ENCODE data around the gene SP3. TPM values are rescaled to one million over a fixed set of nuclear protein-coding genes. Genes with fewer than 3 reads are reported as not detected.
"Not testable (repeated sequence)": the region's sequence is repeated elsewhere in the genome, so short reads cannot be mapped to it uniquely, and the experiment has no call there.

Gene SP3
- total RNA-seq, 2 donors from 2014 or later: 123 to 155 TPM

DNA sequence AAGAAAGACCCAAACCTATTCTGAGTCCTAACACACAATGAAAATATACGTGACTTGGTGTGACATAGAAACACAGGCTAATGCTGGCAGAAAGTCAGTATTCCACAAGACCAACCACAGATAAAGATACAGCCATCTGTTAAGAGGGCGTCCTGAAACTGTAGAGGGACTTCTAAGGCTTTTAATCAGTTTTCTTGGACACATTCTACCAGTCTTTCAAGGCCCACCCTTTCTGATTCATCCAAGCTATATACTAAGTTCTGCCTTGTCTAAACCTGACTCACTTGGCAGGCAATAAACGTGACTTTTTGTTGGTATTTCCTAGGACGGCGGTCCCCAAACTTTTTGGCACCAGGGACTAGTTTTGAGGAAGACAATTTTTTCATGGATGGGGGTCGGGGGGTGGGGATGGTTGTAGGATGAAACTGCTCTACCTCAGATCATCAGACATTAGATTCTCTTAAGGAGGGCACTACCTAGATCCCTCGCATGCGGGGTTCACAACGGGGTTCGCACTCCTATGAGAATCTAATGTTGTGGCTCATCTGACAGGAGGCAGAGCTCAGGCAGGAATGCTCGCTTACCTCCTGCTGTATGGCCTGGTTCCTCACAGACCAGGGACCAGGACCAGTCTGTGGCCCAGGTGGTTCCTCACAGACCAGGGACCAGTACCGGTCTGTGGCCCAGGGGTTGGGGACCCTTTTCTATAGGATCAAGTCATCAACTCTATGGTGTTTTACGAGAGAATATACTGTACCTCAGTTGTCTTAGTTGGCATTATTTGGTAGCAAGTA lies 61.4 kb downstream of the SP3 start:
- ATAC-seq (no peak), DNase-seq (no peak)
- H3K27ac Mint-ChIP-seq: peak overlapping the region; percentile 8
- no peaks in the 10 kb centered on the region for H3K27me3 Mint-ChIP-seq
- H3K4me1 Mint-ChIP-seq: peaks cover 9% of the 10 kb centered on the region
- no peaks in the 10 kb centered on the region for H3K9me3 ChIP-seq (ENCODE audit: control insufficient read depth, low read length, poor library complexity, severe bottlenecking)
- peaks cover 3% of the 10 kb centered on the region for H3K36me3 Mint-ChIP-seq (ENCODE audit: low read depth)
- no peak overlapping the region for H3K4me3 Mint-ChIP-seq

GRCh38 chr2:173898996-173899395 lies 66.2 kb downstream of the SP3 start:
- H3K4me1 Mint-ChIP-seq: peaks cover 9% of the 10 kb centered on the region
- no peaks in the 10 kb centered on the region for H3K9me3 ChIP-seq (ENCODE audit: control insufficient read depth, low read length, poor library complexity, severe bottlenecking)
- no peak for DNase-seq
- peak overlapping the region; percentile 72 for H3K4me3 Mint-ChIP-seq
- peak; percentile 30 for ATAC-seq
- no peaks in the 10 kb centered on the region for H3K36me3 Mint-ChIP-seq (ENCODE audit: low read depth)
- H3K27me3 Mint-ChIP-seq: no peaks in the 10 kb centered on the region
- no peak overlapping the region for H3K27ac Mint-ChIP-seq

- peak; percentile 24 for ATAC-seq
- no peaks in the 10 kb centered on the region for H3K27me3 Mint-ChIP-seq
- no peak overlapping the region for H3K27ac Mint-ChIP-seq
- H3K9me3 ChIP-seq (ENCODE audit: control insufficient read depth, low read length, poor library complexity, severe bottlenecking): no peaks in the 10 kb centered on the region
- no peak for DNase-seq
- no peaks in the 10 kb centered on the region for H3K36me3 Mint-ChIP-seq (ENCODE audit: low read depth)
- H3K4me3 Mint-ChIP-seq: no peak overlapping the region
- peaks cover 9% of the 10 kb centered on the region for H3K4me1 Mint-ChIP-seq
Measured at GRCh38 chr2:173898178-173898668, 67.0 kb downstream of the SP3 start.

- H3K4me3 Mint-ChIP-seq: peak overlapping the region; percentile 19
- H3K9me3 ChIP-seq (ENCODE audit: control insufficient read depth, low read length, poor library complexity, severe bottlenecking): no peaks in the 10 kb centered on the region
- no peak overlapping the region for H3K27ac Mint-ChIP-seq
- DNase-seq: no peak
- H3K27me3 Mint-ChIP-seq: peaks cover 8% of the 10 kb centered on the region
- H3K36me3 Mint-ChIP-seq (ENCODE audit: low read depth): no peaks in the 10 kb centered on the region
- H3K4me1 Mint-ChIP-seq: peaks cover 15% of the 10 kb centered on the region
- no peak for ATAC-seq
Measured at GRCh38 chr2:173896755-173897154, 68.4 kb downstream of the SP3 start.

DNA sequence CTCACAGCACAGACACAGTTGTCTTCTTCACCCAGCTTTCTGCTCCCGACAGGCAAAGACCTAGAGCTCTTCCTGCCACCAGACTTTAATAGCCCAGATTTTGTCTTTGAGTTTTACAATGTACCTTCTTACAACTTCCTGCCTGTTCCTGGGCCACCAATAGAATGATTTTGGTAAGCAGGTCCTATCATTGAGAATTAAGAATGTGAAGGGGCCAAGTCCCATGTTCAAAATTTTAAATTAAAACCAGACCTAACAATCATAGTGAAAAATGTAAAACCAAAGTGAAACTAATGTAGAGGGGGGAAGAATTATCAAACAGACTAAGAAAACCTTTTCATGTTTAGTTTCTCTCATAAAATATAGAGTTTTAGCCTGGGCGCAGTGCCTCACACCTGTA lies 72.8 kb downstream of the SP3 start:
- Mint-ChIP-seq H3K4me3 (peak overlapping the region; percentile 77), H3K27me3 (peaks cover 13% of the 10 kb centered on the region), H3K36me3 (ENCODE audit: low read depth) (no peaks in the 10 kb centered on the region), H3K4me1 (peaks cover 7% of the 10 kb centered on the region), H3K27ac (no peak overlapping the region)
- no peaks in the 10 kb centered on the region for H3K9me3 ChIP-seq (ENCODE audit: control insufficient read depth, low read length, poor library complexity, severe bottlenecking)
- ATAC-seq (no peak), DNase-seq (no peak)

DNA sequence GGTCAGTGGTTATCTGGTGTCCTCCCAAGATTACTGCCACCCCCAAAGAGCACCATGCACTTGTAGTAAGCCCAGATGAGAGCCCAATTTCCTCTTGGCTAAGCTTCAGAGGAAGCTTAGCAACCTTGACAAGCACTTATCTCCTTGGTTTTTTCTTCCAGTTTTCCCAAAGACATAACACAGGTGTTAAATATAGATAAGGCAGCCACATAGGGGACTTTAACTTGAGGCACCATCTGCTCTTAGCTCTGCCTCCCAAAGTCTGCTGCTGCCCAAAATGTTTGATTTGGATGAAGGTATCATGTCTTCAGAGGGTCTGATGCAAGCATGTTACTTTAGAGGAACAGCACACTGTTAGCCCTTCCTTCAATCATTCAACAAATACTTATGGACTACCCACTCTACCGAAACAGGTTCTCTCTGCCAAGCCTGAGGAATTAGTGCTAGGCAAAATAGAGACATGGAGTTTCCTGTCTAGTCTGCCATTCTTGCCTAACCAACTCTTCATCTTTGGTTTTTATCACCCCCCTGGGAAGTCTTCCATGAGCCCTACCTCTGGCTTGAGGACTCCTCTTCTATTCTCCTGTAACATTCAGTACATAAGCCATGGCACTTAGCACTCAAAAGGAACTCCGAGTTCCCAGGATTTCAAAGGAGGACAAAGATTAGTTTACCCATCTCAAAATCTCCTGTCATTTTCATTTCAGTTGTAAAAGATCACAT lies 73.7 kb downstream of the SP3 start:
- Mint-ChIP-seq H3K4me1 (peaks cover 7% of the 10 kb centered on the region), H3K36me3 (ENCODE audit: low read depth) (no peaks in the 10 kb centered on the region), H3K27ac (no peak overlapping the region), H3K4me3 (no peak overlapping the region), H3K27me3 (peaks cover 13% of the 10 kb centered on the region)
- ATAC-seq (no peak), DNase-seq (no peak)
- H3K9me3 ChIP-seq (ENCODE audit: control insufficient read depth, low read length, poor library complexity, severe bottlenecking): no peaks in the 10 kb centered on the region

- H3K4me3 Mint-ChIP-seq; H3K27ac Mint-ChIP-seq; H3K36me3 Mint-ChIP-seq (ENCODE audit: low read depth); H3K4me1 Mint-ChIP-seq; DNase-seq; ATAC-seq; H3K9me3 ChIP-seq (ENCODE audit: control insufficient read depth, low read length, poor library complexity, severe bottlenecking): not testable (repeated sequence)
- peaks cover 17% of the 10 kb centered on the region for H3K27me3 Mint-ChIP-seq
Measured at GRCh38 chr2:173889464-173889863, 75.7 kb downstream of the SP3 start.

GRCh38 chr2:173886613-173887012 lies 78.6 kb downstream of the SP3 start:
- Mint-ChIP-seq H3K4me3 (no peak overlapping the region), H3K4me1 (peaks cover 2% of the 10 kb centered on the region), H3K27ac (no peak overlapping the region), H3K27me3 (peaks cover 8% of the 10 kb centered on the region), H3K36me3 (ENCODE audit: low read depth) (no peaks in the 10 kb centered on the region)
- no peaks in the 10 kb centered on the region for H3K9me3 ChIP-seq (ENCODE audit: control insufficient read depth, low read length, poor library complexity, severe bottlenecking)
- DNase-seq (no peak), ATAC-seq (no peak)

GRCh38 chr2:173884025-173884802 lies 81.0 kb downstream of the SP3 start:
- DNase-seq (no peak), ATAC-seq (no peak)
- H3K27me3 Mint-ChIP-seq: peaks cover 22% of the 10 kb centered on the region
- peaks cover 2% of the 10 kb centered on the region for H3K4me1 Mint-ChIP-seq
- H3K36me3 Mint-ChIP-seq (ENCODE audit: low read depth): no peaks in the 10 kb centered on the region
- no peak overlapping the region for H3K4me3 Mint-ChIP-seq
- no peak overlapping the region for H3K27ac Mint-ChIP-seq
- no peaks in the 10 kb centered on the region for H3K9me3 ChIP-seq (ENCODE audit: control insufficient read depth, low read length, poor library complexity, severe bottlenecking)

DNA sequence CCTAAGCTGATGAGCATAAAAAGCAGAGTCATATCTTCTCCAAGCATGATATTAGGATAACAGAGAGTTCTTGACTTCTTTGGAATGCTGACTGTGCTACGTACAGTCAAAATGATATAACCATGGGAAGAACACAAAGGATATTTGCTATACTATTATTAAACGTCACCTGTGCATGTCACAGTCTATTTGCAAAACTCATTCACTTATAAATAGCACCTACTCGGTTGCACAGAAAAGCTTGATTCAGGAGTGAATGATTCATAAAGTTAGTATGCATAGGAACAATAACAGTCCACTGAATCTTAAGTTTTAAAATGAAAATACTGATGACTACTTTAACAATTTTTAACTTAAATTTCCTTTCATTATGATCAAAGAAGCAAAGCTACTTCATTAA lies 83.3 kb downstream of the SP3 start:
- no peak overlapping the region for H3K27ac Mint-ChIP-seq
- DNase-seq (no peak), ATAC-seq (no peak)
- no peaks in the 10 kb centered on the region for H3K36me3 Mint-ChIP-seq (ENCODE audit: low read depth)
- peaks cover 31% of the 10 kb centered on the region for H3K27me3 Mint-ChIP-seq
- no peaks in the 10 kb centered on the region for H3K9me3 ChIP-seq (ENCODE audit: control insufficient read depth, low read length, poor library complexity, severe bottlenecking)
- peaks cover 2% of the 10 kb centered on the region for H3K4me1 Mint-ChIP-seq
- no peak overlapping the region for H3K4me3 Mint-ChIP-seq

- Mint-ChIP-seq H3K27me3 (peaks cover 35% of the 10 kb centered on the region), H3K4me3 (no peak overlapping the region), H3K4me1 (peaks cover 2% of the 10 kb centered on the region), H3K36me3 (ENCODE audit: low read depth) (no peaks in the 10 kb centered on the region), H3K27ac (no peak overlapping the region)
- no peaks in the 10 kb centered on the region for H3K9me3 ChIP-seq (ENCODE audit: control insufficient read depth, low read length, poor library complexity, severe bottlenecking)
- ATAC-seq (no peak), DNase-seq (no peak)
Measured at GRCh38 chr2:173881461-173881860, 83.7 kb downstream of the SP3 start.

DNA sequence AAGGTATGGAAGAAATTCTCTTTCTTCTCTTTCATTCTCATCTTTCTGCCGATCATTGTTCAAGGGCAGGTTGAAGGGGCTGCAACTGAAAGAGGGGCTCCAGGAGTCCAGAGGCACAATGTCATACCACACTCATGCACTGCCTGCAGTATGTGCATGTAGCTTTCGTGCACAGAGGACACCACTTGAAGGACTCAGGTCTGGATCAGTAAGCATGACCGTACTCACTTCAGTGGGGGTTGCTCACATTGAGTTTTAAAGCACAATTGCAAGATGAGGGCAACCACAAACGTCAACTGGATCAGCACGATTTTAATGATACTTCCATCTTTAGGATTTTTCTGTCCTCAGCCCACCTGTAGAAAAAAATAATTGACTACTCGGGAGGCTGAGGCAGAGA lies 84.6 kb downstream of the SP3 start:
- no peaks in the 10 kb centered on the region for H3K9me3 ChIP-seq (ENCODE audit: control insufficient read depth, low read length, poor library complexity, severe bottlenecking)
- H3K27me3 Mint-ChIP-seq: peaks cover 36% of the 10 kb centered on the region
- H3K36me3 Mint-ChIP-seq (ENCODE audit: low read depth): no peaks in the 10 kb centered on the region
- ATAC-seq (no peak), DNase-seq (no peak)
- no peak overlapping the region for H3K27ac Mint-ChIP-seq
- H3K4me1 Mint-ChIP-seq: peaks cover 2% of the 10 kb centered on the region
- H3K4me3 Mint-ChIP-seq: no peak overlapping the region

DNA sequence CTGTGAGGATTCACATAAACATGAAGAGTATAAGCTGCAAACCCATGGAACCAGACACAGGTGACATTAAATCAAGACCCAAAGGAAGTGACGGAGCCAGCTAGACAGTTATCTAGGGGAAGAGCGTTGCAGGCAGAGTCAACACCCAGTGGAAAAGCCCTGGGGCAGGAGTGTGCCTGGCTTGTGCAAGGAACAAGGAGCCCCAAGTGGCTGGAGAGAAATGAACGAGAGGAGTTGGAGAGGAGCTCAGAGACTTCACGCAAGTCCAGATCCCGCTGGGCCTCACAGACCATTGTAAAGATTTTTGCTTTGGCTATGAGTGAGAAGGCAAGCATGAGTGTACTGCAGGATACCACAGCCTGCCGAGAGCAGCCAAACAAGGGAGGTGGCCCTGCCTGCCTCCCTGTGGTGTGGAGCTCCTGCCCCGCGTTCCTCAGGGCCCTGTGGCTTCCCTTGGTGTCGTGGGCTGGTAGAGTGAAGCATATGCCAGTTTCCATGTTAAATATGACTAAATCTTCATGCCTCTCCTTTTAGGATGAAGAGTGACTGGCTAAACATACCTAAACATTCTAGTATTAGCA lies 88.2 kb downstream of the SP3 start:
- no peaks in the 10 kb centered on the region for H3K9me3 ChIP-seq (ENCODE audit: control insufficient read depth, low read length, poor library complexity, severe bottlenecking)
- no peak overlapping the region for H3K27ac Mint-ChIP-seq
- H3K36me3 Mint-ChIP-seq (ENCODE audit: low read depth): no peaks in the 10 kb centered on the region
- peaks cover 3% of the 10 kb centered on the region for H3K4me1 Mint-ChIP-seq
- peaks cover 36% of the 10 kb centered on the region for H3K27me3 Mint-ChIP-seq
- no peak overlapping the region for H3K4me3 Mint-ChIP-seq
- no peak for DNase-seq
- ATAC-seq: no peak
